ENCODE results near the gene STAB2.

DNA sequence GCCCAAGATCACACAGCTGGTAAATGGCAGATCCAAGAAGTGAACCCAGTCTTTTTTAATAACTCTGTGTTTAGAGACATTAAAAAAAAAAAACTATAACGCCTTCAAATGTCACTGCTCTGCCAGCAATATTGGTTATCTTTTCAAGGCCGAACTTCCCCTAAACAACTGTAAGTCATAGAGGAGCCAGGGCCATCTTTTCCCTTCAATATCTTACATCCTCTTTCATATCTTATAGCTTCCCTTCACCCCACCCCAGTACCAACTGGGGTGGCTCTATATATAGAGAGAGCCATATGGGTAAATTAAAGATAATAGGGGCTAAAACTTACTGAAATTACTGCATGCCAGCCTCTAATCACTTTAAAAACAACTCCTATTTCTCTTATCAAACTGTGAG, 100.2 kb downstream of the STAB2 start:
- TF ChIP-seq EZH2 (IDR thresholded peaks at IDR 0.05): no peak
- no peak for TF ChIP-seq CTCF (IDR thresholded peaks at IDR 0.05)

All from neural progenitor cell (in vitro differentiated cells).